Measurements from ENCODE around the gene CCL23.

- no peak for TF ChIP-seq CTCF (conservative IDR thresholded peaks at IDR 0.05; ENCODE audit: low read depth, low read length)
- TF ChIP-seq EZH2 (IDR thresholded peaks at IDR 0.05; ENCODE audit: borderline replicate concordance, low read depth, low read length, poor library complexity, severe bottlenecking): no peak
These were observed 31.1 kb downstream of the CCL23 start, which contains the start of gene CCL14 for GRCh38 chr17:35986643-35987042.

Measured in A673 (cell line).